ENCODE data around the gene LGALSL.

LGALSL gene

GRCh38 chr2:64472881-64473280, 18.9 kb downstream of the LGALSL start:
- TF ChIP-seq CTCF (IDR thresholded peaks at IDR 0.05; ENCODE audit: insufficient read depth, missing control alignments), result no peak
- FAIRE-seq (no peak), DNase-seq (ENCODE audit: insufficient read length, low spot score) (no peak)

GRCh38 chr2:64474121-64474571, 20.2 kb downstream of the LGALSL start:
- DNase-seq (ENCODE audit: insufficient read length, low spot score) (no peak), FAIRE-seq (no peak)
- TF ChIP-seq CTCF (IDR thresholded peaks at IDR 0.05; ENCODE audit: insufficient read depth, missing control alignments), result no peak

DNA sequence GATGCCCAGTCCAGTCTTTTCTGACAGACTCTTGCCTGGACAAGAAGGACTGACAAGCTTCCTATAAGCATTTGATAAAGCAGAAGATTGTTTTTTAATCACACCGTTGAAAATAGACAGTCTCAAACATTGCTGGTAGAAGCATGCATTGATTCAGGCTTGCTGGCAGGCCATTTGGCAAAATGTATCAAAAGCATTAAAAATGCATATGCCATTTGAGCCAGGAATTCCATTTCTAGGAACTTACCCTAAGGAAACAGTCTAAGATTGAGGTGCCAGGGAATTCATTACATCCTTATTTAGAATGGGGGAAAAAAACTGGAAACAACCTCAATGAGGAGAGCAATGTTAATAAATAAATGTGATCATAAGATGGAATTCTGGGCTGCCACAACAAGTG, 20.7 kb downstream of the LGALSL start:
- FAIRE-seq (no peak), DNase-seq (ENCODE audit: insufficient read length, low spot score) (no peak)
- no peak for TF ChIP-seq CTCF (IDR thresholded peaks at IDR 0.05; ENCODE audit: insufficient read depth, missing control alignments)

GRCh38 chr2:64477037-64477436, 23.1 kb downstream of the LGALSL start:
- DNase-seq (ENCODE audit: insufficient read length, low spot score) (no peak), FAIRE-seq (no peak)
- no peak for TF ChIP-seq CTCF (IDR thresholded peaks at IDR 0.05; ENCODE audit: insufficient read depth, missing control alignments)

DNA sequence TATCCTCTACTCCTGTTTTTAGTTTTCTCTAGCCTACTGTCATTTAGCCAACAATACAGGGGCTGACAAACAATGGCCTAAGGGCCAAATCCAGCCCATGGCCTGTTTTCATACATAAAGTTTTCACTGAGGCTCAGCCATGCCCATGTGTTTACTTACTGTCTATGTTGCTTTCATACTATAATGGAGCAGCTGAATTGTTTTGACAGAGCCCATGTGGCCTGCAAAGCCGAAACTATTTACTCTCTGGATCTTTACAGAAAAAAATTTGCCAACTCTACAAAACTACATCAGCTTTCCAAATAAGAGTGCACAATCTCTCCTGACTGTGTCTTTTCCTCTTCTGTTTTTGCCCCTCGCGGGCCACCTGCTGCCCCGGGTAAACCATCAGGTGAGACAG, 24.0 kb downstream of the LGALSL start:
- DNase-seq (ENCODE audit: insufficient read length, low spot score), result no peak
- FAIRE-seq, result no peak
- TF ChIP-seq CTCF (IDR thresholded peaks at IDR 0.05; ENCODE audit: insufficient read depth, missing control alignments), result no peak

- no peak for TF ChIP-seq CTCF (IDR thresholded peaks at IDR 0.05; ENCODE audit: insufficient read depth, missing control alignments)
- no peak for FAIRE-seq
- no peak for DNase-seq (ENCODE audit: insufficient read length, low spot score)
Measured at GRCh38 chr2:64478502-64479230, 24.7 kb downstream of the LGALSL start.
